ENCODE results near the gene MAGI2. TPM values are rescaled to one million over a fixed set of nuclear protein-coding genes. Genes with fewer than 3 reads are reported as not detected.
"Not testable (repeated sequence)": the region's sequence is repeated elsewhere in the genome, so short reads cannot be mapped to it uniquely, and the experiment has no call there.

Gene MAGI2
- total RNA-seq, 1 experiment from 2014 or later, result 0.25 TPM

- peaks cover 2% of the 10 kb centered on the region for H3K27me3 Mint-ChIP-seq (ENCODE audit: insufficient read depth, unreplicated experiment)
- ChIA-PET POLR2A (no interaction called here), CTCF (no interaction called here)
Observed at GRCh38 chr7:78585980-78586379, 867.5 kb downstream of the MAGI2 start.

GRCh38 chr7:78578686-78579085, 874.8 kb downstream of the MAGI2 start:
- DNase-seq, result no peak
- H3K4me1 ChIP-seq, result no peaks in the 10 kb centered on the region
- no peaks in the 10 kb centered on the region for H3K4me1 Mint-ChIP-seq (ENCODE audit: low read depth, unreplicated experiment)
- no peaks in the 10 kb centered on the region for H3K36me3 ChIP-seq (ENCODE audit: control insufficient read depth, insufficient read depth, low read length)
- ChIA-PET POLR2A (no interaction called here), CTCF (no interaction called here)
- intact Hi-C loops (cut with micrococcal nuclease; ENCODE audit: unreplicated experiment), result no loop called here
- H3K9me3 ChIP-seq, result no peaks in the 10 kb centered on the region
- no peak overlapping the region for H3K4me3 ChIP-seq (ENCODE audit: low read depth, low read length)
- no peak for TF ChIP-seq CTCF (IDR thresholded peaks at IDR 0.05; ENCODE audit: insufficient read depth in 1 of 2, low read depth in 1 of 2, low read length in 1 of 2, severe bottlenecking in 1 of 2, unreplicated experiment in 1 of 2)
- no peaks in the 10 kb centered on the region for H3K36me3 Mint-ChIP-seq (ENCODE audit: insufficient read depth, unreplicated experiment)
- no peak overlapping the region for H3K27ac Mint-ChIP-seq (ENCODE audit: unreplicated experiment)
- BruUV-seq (replicated peaks), result no TSS peak
- no peak overlapping the region for H3K4me3 Mint-ChIP-seq (ENCODE audit: unreplicated experiment)
- H3K27me3 Mint-ChIP-seq (ENCODE audit: insufficient read depth, unreplicated experiment), result peaks cover 6% of the 10 kb centered on the region
- no peaks in the 10 kb centered on the region for H3K27me3 ChIP-seq (replicated peaks; ENCODE audit: control insufficient read depth, insufficient read depth, low read length)
- no peaks in the 10 kb centered on the region for H3K9me3 Mint-ChIP-seq (ENCODE audit: unreplicated experiment)

More at GRCh38 chr7:78585980-78586379, 867.5 kb downstream of the MAGI2 start:
- no peaks in the 10 kb centered on the region; the same call in 1 of the 2 replicates for H3K27me3 ChIP-seq (replicated peaks; ENCODE audit: control insufficient read depth, insufficient read depth, low read length)
- no peak for TF ChIP-seq CTCF (IDR thresholded peaks at IDR 0.05; ENCODE audit: insufficient read depth in 1 of 2, low read depth in 1 of 2, low read length in 1 of 2, severe bottlenecking in 1 of 2, unreplicated experiment in 1 of 2)
- BruUV-seq (replicated peaks), result no TSS peak
- no peaks in the 10 kb centered on the region for H3K4me1 ChIP-seq
- no peak overlapping the region for H3K4me3 ChIP-seq (ENCODE audit: low read depth, low read length)
- intact Hi-C loops (cut with micrococcal nuclease; ENCODE audit: unreplicated experiment), result no loop called here
- Mint-ChIP-seq H3K9me3 (ENCODE audit: unreplicated experiment) (no peaks in the 10 kb centered on the region), H3K36me3 (ENCODE audit: insufficient read depth, unreplicated experiment) (no peaks in the 10 kb centered on the region), H3K4me3 (ENCODE audit: unreplicated experiment) (no peak overlapping the region), H3K4me1 (ENCODE audit: low read depth, unreplicated experiment) (no peaks in the 10 kb centered on the region), H3K27ac (ENCODE audit: unreplicated experiment) (no peak overlapping the region)
- no peaks in the 10 kb centered on the region for H3K36me3 ChIP-seq (ENCODE audit: control insufficient read depth, insufficient read depth, low read length)
- no peaks in the 10 kb centered on the region for H3K9me3 ChIP-seq
- DNase-seq, result no peak

GRCh38 chr7:78577174-78577952, 876.1 kb downstream of the MAGI2 start:
- H3K9me3 Mint-ChIP-seq (ENCODE audit: unreplicated experiment); H3K4me3 Mint-ChIP-seq (ENCODE audit: unreplicated experiment); H3K36me3 ChIP-seq (ENCODE audit: control insufficient read depth, insufficient read depth, low read length); H3K27me3 ChIP-seq (replicated peaks; ENCODE audit: control insufficient read depth, insufficient read depth, low read length); CTCF ChIA-PET; DNase-seq; H3K4me1 ChIP-seq; H3K27ac Mint-ChIP-seq (ENCODE audit: unreplicated experiment); H3K9me3 ChIP-seq; BruUV-seq (replicated peaks); H3K36me3 Mint-ChIP-seq (ENCODE audit: insufficient read depth, unreplicated experiment); intact Hi-C loops (cut with micrococcal nuclease; ENCODE audit: unreplicated experiment); H3K4me3 ChIP-seq (ENCODE audit: low read depth, low read length); POLR2A ChIA-PET; H3K4me1 Mint-ChIP-seq (ENCODE audit: low read depth, unreplicated experiment); H3K27me3 Mint-ChIP-seq (ENCODE audit: insufficient read depth, unreplicated experiment): not testable (repeated sequence)
